Activated T-cell treated with anti-CD3 and anti-CD28 coated beads for 48 hours (primary cell): Measurements from ENCODE around the gene CALML5.
"Not testable (repeated sequence)": the region's sequence is repeated elsewhere in the genome, so short reads cannot be mapped to it uniquely, and the experiment has no call there.

Experiments used
- DNase-seq: peaks from one replicate; pipeline ENCODE4 v3.0.0-alpha.2; 2020; ENCODE audit warnings: low read depth

The CALML5 gene

DNA sequence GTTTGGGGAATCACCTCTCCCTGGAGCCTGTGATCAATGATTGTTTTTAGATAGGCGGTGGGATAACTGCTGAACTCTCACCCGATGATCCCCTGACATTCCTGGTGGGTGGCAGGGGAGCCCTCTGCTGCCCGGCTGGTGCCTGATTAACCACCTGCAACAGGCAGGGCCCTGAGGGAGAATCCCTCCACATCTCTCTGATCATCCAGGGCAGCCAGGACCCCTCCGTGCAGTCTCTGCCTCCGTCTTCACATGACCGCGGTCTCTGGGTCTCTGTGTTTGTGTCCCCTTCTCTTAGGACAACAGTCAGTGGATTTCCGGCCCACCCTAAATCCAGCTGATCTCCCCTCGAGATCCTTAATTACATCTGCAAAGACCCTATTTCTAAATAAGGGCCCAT lies 17.4 kb downstream of the CALML5 start:
- DNase-seq: no peak

DNA sequence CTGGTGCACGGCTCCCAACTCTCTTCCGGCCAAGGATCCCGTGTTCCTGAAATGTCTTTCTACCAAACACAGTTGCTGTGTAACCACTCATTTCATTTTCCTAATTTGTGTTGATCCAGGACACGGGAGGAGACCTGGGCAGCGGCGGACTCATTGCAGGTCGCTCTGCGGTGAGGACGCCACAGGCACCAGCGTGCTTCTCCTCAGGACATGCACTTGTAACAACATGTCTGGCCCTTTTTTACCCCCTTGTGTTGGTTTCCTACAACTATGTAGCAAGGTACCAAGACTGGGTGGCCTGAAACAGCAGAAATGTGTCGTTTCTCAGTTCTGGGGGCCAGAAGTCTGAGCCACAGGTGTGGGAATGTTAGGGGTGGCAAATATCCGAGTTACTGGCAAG lies 18.2 kb downstream of the CALML5 start:
- DNase-seq: no peak

DNA sequence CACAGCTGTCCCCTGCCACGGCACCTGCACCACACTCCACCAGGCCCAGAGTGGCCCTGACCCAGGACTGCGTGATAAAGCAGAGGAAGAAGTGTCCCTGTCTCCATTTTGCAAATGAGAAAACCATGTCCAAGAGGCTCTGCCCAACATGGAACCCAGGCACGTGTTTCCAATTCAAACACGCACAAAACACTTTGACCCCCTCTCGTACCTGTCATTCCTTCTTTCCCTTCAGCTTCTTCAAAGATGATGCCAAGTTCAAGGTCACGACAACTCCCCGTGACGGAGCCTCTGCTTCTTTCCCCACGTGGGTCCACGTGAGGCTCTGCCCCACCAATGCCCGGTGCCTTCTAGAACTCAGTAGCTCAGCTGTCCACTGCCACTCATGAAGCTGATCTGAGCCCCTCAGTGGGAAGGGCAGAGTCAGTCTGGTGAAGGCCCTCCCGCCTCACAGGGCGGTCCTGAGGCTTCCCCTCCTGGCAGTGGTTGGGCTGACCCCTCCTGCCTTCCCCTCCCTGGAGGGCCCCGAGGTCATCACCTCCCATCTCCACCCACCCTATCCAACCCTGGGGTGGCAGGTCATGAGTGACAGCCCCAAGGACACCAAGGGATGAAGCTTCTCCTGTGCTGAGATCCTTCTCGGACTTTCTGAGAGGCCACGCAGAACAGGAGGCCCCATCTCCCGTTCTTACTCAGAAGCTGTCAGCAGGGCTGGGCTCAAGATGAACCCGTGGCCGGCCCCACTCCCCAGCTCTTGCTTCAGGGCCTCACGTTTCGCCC lies 19.0 kb downstream of the CALML5 start:
- DNase-seq: no peak

DNA sequence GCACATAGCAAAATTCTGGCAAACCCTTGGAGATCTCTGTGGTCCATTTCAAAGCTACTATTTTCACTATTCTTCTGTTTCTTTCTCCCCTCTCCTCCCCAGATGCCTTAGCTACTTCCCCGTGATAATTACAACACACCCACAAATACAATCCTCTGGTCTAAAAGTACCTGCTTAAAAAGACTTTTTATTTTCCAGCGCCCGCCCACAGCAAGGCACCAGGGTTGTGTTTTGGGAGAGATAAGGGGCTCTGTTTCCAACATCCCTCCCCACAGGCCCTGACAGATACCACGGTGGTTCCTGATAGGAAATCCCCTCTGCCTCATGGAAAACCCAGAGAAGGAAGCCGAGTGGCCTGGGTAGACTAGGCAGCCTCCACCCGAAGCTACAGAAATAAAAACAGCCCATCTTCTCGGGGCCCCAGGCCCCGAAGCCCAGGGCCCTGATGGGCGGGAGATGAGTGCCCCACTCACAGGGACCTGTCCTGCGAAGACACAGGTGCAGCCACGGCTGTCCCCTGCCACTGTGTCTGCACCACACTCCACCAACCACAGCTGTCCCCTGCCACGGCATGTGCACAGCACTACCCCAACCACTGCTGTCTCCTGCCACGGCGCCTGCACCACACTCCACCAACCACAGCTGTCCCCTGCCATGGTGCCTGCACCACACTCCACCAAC lies 19.7 kb downstream of the CALML5 start:
- DNase-seq: no peak

DNA sequence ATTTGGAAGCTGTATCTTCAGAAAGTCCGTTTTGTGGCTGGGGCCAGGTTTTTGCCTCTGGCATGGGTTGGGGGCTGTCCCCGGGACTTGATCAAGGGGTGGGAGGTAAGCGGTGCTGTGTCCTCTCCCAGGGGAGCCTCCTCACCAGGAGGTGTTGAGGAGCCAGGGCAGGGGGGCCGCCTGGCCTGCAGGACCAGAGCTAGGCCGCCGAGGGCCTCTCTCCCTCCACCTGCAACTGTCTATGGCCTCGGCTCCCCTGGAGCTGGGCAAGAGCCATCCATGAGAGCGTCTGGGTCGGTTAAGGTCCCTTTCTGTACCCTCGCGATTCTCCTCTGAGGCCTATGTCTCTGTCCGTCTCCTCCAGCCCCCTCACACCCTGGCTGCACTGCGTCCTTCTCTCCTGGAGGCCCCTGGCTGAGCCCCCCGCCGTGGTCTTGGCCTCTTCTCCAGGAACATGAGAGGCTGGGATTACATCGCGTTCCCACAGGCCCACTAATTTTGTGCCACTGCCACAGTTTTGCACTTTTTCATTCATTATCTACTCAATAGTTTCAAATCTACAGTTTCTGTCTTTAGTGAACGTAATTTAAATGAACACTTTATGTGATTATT lies 20.6 kb downstream of the CALML5 start:
- no peak for DNase-seq

DNA sequence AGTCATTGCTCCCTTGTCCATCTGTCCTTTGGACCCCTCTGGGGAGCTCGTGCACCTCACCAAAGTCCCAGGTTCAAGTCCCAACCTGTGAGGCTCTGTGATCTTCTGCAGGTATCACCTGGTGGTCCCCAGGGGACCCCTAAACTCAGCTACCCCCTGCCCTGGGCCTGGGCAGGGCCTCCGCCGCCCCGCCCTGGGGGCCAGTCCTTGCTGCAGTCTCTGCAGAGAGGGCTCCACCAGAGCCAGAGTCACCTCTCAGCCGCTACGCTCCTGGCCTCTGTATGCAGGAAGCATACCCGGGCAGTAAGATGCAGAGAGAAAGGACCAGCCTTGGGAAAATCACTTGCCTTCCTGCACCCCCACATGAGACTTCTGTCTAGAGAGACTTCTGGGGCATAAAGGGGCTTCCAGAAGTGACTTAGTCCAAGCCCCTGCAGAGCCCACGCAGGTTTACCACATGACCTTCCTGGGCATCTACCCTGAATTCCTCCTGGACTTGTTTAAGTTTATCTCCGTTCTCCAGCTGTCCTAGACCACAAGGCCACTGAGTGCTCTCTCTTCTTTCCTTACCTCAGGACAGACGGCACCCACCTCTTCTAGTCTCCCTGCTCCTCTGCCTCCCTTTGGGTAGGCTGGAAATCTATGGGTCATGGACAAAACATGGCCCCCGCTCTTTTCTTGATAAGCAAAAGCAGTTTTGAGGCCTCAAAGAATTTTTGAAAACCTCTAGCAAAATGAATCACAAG lies 21.2 kb downstream of the CALML5 start:
- DNase-seq: no peak

DNA sequence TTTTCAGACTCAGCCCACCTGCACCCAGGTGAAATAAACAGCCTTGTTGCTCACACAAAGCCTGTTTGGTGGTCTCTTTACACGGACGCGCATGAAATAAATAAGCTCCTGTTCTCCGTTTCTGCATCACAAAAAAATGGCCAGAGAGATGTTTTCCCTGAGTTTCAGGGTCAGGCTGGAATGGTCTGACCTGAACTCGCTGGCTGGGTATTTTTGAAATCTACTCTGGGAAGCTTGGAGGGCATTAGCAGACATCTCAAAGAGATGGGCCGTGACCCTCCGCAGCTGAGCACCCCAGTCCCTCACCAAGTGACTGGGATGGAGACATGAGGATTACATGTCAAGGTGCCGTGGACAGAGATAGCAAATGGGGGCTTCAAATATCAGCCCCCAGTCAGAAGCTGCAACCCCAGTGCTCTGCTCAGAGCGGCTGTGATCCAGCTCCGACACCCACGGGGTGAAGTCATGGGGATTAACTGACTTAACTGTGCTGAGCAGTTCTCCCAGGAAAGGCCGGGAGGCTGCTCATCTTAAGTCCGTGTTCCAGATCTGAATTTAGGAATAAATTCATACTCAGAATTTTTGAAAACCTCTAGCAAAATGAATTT lies 22.3 kb downstream of the CALML5 start:
- DNase-seq: no peak

DNA sequence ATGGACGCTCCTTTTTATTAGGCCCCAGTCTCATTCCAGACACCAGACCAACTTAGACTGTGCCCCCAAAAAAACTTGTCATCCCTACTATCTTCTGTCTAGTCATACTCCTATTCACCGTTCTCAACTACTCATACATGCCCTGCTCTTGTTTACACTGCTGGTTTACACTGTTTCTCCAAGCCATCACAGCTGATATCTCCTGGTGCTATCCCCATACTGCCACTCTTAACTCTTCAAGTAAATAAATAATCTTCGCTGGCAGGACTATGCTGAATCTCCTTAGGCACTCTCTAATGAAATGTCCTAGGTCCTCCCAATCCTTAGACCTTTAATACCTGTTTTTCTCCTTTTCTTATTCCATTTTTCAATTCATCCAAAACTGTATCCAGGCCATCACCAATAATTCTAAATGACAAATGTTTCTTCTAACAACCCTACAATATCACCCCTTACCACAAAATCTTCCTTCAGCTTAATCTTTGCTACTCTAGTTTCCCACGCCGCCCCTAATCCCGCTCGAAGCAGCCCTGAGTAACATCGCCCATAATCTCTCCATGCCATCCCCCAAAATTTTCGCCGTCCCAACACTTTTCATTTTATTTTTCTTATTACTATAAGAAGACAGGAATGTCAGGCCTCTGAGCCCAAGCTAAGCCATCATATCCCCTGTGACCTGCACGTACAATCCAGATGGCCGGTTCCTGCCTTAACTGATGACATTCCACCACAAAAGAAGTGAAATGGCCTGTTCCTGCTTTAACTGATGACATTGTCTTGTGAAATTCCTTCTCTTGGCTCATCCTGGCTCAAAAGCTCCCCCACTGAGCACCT lies 23.2 kb downstream of the CALML5 start:
- DNase-seq: not testable (repeated sequence)

DNA sequence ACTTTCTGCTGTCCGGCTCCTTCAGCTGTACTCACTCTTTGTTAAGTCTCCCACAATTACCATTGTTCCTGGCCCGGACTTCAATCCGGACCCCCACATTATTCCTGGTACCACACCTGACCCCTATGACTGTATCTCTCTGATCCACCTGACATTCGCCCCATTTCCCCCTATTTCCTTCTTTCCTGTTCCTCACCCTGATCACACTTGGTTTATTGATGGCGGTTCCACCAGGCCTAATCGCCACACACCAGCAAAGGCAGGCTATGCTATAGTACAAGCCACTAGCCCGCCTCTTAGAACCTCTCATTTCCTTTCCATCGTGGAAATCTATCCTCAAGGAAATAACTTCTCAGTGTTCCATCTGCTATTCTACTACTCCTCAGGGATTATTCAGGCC lies 24.3 kb downstream of the CALML5 start:
- not testable (repeated sequence) for DNase-seq

DNA sequence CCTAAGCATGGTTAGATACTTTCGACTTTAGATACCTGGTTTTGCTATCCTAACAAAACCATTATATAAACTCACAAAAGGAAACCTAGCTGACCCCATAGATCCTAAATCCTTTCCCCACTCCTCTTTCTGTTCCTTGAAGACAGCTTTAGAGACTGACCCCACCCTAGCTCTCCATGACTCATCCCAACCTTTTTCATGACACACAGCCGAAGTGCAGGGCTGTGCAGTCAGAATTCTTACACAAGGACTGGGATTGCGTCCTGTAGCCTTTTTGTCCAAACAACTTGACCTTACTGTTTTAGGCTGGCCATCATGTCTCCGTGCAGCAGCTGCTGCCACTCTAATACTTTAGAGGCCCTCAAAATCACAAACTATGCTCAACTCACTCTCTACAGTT lies 24.7 kb downstream of the CALML5 start:
- not testable (repeated sequence) for DNase-seq

DNA sequence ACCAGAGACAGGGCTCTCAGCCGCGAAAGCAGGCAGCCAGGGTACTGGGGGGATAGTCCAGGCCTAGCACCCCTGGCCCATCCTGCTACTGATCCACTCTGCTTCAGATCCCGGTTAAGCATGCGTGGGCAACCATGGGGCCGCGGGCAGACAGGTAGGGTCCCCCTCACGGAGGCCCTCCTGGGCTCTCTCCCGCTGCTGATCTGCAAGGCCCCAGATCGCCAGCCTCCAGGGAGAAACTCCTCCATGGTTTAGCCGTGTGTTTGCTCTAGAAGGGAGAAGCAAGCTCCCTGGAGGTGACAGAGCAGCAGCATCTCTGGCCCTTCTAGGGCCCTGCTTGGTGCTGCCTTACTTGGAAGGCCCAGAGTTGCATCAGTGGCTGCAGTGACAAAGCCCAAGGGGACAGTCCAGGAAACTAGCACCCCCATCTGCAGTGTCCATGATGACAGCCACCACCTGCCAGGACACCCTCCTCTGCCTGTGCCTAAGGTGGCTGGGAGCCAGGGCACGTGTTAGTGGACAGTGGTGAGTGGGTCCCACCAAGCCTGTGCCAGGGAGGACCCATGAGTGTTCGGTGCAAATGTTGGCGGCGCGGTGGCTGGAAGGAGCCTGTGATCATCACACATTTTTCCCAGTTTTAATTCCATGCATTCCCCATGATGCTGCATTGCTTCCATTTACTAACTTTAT lies 29.2 kb downstream of the CALML5 start:
- DNase-seq: no peak

DNA sequence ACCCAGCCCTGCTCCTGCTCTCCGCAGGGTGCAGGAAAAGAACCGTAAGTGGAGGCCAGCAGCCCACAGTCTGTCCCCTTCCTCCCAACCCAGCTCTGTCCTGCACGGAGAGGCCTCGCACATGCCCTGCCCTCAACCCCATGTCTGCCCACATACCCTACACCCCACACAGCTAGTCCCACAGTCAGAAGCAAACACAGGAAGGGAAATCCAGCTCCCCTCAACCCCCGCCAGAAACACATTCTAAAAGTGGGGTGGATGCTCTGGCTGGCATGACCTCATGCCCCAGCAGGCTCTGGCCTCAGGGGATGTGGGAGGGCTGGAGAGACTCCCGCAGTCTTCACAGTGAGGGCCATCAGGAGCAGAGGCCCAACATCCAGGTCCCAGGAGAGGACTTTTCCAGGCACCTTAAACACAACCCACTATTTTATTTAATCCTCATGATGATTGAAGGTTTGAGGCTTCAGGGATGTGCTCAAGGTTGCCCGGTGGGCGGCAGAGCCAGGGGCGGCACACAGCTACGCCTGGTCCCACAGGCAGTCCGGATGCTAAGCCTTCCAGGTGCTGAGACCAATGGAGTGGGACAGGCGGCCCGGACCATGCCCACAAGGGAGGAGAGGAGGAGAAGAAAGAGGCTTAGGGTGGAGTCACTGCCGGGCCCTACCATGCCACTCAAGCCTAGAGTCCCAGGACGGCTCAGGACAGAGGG lies 29.9 kb downstream of the CALML5 start:
- DNase-seq: no peak

DNA sequence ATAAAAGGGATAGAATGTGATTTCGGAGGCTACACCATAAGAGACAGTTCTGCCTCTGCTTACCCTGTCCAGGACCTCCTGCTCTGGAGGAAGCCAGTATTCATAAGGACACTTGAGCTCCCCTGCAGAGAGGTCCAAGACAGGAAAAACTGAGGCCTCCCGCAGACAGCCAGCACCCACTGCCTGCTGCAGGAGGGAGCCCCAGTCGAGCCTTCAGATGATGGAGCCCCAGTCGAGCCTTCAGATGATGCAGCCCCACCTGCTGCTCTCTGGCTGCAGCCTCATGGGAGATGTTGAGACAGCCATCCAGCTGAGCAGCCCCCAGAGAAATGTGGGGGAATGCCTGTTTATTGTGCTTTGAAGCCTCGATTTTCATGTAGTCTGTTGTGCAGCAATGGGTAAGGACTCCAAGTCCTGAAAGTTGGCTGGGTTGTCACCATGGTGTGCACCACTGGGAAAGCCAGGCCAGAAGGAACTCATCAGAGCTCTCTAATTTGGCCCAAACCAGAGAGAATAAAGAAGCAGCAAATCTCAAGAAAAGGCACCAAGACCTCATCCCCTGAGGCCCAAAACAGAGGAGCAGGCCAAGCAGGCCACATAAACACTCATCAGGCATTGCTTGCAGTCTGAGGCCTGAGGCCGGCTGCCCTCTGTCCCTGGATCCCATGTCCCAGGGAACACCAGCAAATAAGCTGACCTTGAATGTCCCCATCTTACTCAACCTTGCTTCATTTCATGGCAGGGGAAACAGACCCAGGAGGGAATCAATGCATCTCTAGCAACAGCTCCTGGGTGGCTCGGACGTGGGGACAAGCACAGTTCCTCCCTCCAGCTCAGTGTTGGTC lies 30.9 kb downstream of the CALML5 start:
- no peak for DNase-seq

DNA sequence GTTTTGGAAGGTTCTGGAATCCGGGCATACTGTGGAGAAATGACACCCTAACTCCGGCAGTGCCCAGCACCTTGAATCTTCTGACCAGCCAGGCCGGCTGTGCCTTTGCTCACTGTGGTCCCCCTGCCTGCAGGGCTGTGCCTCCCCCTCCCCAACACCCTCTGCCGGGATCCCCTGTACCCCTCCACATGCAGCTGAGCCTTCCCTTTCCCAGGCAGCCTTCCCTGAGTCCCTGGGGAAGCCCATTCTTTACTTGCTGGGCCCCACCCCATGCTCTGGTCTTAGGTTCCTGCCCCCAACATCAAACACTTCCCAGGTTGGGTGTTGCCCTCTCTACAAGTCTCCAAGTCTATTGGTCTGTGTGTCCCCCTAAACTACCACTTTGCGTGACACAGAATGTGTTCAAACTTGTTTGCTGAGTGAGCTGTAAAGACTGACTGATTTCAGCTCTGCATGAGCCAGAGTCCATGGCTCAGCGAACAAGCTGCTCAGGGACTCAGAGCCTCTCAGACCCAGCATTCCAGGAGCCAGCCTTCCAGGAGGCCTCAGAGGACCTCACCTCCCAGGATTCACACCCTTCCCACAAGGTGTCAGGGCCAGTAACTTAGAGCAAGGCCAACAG lies 31.6 kb downstream of the CALML5 start:
- DNase-seq: no peak

DNA sequence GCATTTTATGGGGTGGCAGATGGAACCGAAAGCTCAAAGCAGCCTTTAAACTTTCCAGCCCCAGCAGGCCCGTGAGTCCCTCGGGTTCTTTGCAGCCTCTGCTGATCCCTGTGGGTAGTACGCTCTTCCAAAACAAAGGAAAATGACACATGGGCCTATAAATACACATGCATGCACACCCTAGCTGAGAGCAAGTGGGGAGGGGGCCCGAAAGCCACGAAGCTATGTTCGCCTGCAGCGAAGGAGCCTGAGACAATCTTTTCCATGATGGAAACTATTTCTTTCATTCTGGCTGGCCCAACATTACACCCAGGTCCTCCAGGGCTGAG lies 32.2 kb downstream of the CALML5 start:
- DNase-seq: no peak

DNA sequence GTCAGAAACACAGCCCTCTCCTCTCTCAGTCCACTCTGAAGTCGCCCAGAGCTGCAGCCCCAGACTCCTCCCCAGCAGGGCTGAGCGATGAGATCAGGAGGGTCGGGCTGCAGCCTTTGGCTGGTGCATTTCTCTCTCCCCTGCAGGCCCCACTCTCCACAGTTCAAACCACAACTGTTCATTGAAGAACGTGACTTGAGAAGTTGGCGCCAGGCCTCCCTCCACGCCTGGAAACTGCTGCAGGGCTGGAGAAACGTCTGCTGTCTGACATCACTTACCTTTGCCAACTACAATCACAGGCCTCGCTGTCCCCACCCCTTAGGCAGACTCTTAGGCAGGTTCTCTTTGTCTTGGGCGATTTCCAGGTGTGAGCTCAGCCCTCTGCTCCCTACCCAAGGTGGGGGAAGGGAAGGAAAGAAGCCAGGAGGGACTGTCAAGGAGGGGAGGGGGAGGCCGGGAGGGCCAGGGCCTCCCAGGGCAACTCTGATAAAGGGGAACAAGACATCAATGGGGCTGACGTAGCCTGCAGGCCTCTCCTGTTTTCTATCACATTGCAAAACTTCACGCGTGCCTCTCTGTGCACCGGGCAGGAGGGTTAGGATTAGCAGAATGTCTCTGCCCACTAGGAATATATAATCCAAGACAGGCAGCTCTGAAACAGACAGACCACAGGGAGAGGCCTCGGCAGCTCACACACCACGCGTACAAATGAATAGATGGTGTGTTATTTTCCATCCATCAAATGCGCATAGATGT lies 32.7 kb downstream of the CALML5 start:
- no peak for DNase-seq

DNA sequence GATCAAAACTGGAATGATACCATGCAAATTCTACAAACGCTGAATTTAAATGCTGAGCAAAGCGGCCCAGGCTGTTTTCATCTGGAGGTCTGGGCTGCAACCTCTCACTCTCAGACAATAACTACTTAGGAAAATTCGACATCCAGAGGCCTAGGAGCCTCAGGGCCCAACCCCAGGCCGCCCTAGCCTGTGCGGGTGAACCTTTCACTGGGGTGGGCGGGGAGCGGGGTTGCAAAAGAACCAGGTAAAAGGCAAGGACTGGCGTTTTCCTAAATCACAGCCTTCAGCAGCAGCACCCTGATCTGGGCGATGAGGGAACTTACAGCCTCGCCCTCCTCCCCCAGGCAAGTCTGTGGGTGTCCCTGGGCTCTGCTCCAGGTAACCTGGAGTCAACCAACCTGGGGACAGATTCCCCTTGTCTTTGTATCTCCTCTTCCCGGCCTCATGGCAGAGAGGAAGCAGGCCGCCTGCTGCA lies 33.4 kb downstream of the CALML5 start:
- no peak for DNase-seq

DNA sequence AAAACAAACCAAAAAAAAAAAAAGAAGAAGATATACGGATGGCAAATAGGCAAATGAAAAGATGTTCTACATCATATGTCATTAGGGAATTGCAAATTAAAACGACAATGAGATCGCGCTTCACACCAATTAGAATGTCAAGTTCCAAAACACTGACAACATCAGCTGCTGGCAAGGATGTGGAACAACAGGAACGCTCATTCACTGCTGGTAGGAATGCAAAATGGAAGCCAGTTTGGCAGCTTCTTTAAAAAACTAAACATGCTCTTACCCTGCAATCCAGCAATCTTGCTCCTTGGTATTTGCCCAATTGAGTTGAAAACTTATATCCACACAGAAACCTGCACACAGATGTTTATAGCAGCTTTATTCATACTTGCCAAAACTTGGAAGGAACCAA lies 34.8 kb downstream of the CALML5 start:
- DNase-seq: no peak
